Muscle of back (tissue), 11 donors: ENCODE results near the gene GPBAR1. TPM values are rescaled to one million over a fixed set of nuclear protein-coding genes. Genes with fewer than 3 reads are reported as not detected.
"Not testable (repeated sequence)": the region's sequence is repeated elsewhere in the genome, so short reads cannot be mapped to it uniquely, and the experiment has no call there.

Source experiments
- DNase-seq, 3 donors: peaks; one replicate each; pipeline versions ENCODE4 v3.0.0 to v3.0.0-alpha.2; 2013
- polyA plus RNA-seq, 10 donors: library from polyadenylated mRNA; unstranded; fragments of 120-200 nt; gene quantifications; one replicate each; pipeline ENCODE4 v1.2.1, GENCODE V29; 2013; ENCODE audit not compliant: insufficient read length in 10 of 10

Gene GPBAR1
- polyA plus RNA-seq, 10 donors, result 1.4 to 3.2 (median 2.0) TPM

GRCh38 chr2:218266316-218266979 lies 5.6 kb downstream of the GPBAR1 start:
- no peak for DNase-seq

- no peak for DNase-seq
Measured at GRCh38 chr2:218267259-218267658, 6.4 kb downstream of the GPBAR1 start.

DNA sequence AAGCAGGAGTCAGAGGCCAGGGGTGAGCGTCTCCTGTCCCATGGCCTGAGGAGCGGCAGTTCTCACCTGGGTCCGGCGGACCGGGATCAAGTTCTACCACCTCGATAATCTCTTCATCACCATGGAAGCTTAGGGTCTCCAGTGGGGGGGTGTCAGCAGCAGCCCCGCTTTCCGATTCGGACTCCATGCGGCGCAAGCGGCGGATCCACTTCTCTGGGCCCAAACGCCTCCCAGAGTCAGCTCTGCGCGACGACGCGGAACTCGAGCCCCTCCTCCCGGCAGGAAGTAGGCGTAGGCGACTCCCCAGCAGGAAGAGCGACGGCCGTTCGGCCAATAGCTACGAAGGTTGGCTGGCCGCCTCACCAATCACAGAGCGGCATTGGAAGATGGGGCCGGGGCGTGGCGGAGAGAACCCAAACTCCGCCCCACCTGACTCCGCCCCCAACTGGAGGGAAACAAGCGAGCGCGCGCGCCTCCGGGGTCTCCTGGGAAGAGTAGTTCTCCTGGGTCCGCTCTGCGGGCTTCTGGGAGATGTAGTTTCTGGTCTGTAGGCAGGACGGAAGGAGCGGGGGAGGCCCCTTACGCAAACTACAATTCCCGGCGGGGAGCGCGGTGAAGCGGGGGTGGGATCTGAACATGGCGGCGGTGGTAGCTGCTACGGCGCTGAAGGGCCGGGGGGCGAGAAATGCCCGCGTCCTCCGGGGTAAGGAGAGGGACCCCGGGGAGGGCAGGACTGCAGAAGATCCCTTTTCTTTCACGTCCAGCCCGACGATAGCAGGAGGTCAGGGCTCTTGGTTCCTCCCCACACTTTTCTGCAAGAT lies 9.3 kb downstream of the GPBAR1 start, which contains the start of the genes AAMP and PNKD:
Gene AAMP (minus strand): TSS at position 238 of the 821 bp plus-strand sequence. CDS start 51 bp downstream, at position 187.
Gene PNKD (plus strand): TSS at position 620 of the 821 bp plus-strand sequence. CDS start 17 bp downstream, at position 637.
- peak; percentile 100 for DNase-seq

GRCh38 chr2:218270721-218271486 lies 10.1 kb downstream of the GPBAR1 start:
- no peak for DNase-seq

DNA sequence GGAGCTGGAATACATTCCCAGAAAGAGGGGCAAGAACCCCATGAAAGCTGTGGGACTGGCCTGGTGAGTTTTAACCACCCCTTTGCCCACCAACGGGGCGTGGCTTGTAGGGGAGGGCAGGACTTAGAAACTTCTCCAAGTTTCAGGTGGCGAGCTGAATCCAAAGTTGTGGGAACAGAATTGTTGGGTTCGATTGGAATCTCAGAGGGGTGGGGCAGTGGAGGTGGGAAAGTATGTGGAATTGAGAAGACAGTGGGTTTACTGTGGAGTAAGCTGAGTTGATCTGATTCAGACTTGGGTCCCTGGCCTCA lies 10.6 kb downstream of the GPBAR1 start:
- DNase-seq, result no peak

DNA sequence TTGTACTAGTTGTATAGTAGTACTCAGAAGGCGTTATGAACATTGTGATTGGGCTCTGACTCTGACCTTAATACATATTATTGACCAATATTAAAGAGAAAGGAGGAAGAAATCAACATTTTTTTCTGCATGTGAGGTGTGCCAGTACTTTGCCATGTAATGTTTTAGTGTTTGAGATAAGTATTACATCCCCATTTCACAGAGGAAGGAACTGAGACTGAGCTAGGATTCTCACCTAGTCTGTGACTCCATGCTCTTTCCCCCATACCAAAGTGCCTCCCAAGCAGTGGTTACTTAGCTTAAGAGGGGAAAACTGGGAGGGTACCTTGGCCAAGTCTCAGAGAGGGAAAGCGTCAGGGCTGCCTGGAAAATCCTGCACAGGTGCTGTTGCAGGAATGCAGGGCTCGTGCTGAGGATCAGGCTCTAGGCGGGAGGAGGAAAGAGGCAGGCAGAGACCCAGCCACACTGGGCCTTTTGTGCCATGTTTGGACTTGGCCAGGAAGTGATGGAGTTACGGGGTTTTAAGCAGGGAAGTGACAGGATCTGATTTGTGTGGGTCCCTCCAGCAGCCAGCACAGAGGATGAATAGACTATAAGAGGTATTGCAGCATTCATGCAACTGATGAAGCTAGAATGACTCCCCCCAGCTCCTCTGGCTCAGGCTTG lies 11.2 kb downstream of the GPBAR1 start:
- no peak for DNase-seq

DNA sequence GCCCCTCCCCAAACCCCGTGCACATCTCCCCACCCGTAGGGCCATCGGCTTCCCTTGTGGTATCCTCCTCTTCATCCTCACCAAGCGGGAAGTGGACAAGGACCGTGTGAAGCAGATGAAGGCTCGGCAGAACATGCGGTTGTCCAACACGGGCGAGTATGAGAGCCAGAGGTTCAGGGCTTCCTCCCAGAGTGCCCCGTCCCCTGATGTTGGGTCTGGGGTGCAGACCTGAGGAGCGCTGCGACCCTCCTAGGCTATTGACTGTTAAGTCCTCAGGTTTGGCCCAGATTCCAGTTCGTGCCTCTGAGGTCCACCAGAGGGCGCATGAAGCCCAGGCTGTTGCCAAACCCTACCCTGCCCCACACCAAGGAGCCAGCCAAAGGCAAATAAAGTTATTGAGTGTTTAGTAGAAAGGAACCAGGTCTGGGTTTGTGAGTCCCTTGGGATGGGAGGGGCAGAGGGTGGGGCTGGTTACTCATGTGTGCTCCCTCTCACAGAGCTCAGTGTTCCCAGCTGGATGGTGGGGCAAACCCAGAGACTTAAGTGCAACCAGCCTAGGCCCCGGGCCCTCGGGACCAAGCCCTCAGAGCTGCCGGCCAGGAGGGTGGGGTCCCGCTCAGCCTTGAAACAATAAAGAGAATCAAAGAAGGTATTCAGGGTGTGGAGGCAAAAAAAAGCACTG lies 11.9 kb downstream of the GPBAR1 start:
- peak; percentile 78 to 87 (median 82) for DNase-seq

GRCh38 chr2:218273214-218273907 lies 12.5 kb downstream of the GPBAR1 start:
- DNase-seq, result not testable (repeated sequence)

GRCh38 chr2:218273908-218274249 lies 13.1 kb downstream of the GPBAR1 start:
- DNase-seq, result no peak

GRCh38 chr2:218274586-218274985 lies 13.8 kb downstream of the GPBAR1 start:
- DNase-seq, result no peak

- DNase-seq, result no peak
Measured at GRCh38 chr2:218275371-218276072, 14.7 kb downstream of the GPBAR1 start.

- DNase-seq, result no peak
Measured at GRCh38 chr2:218276986-218277755, 16.4 kb downstream of the GPBAR1 start.

- DNase-seq, result no peak
Measured at GRCh38 chr2:218277921-218278320, 17.1 kb downstream of the GPBAR1 start.

DNA sequence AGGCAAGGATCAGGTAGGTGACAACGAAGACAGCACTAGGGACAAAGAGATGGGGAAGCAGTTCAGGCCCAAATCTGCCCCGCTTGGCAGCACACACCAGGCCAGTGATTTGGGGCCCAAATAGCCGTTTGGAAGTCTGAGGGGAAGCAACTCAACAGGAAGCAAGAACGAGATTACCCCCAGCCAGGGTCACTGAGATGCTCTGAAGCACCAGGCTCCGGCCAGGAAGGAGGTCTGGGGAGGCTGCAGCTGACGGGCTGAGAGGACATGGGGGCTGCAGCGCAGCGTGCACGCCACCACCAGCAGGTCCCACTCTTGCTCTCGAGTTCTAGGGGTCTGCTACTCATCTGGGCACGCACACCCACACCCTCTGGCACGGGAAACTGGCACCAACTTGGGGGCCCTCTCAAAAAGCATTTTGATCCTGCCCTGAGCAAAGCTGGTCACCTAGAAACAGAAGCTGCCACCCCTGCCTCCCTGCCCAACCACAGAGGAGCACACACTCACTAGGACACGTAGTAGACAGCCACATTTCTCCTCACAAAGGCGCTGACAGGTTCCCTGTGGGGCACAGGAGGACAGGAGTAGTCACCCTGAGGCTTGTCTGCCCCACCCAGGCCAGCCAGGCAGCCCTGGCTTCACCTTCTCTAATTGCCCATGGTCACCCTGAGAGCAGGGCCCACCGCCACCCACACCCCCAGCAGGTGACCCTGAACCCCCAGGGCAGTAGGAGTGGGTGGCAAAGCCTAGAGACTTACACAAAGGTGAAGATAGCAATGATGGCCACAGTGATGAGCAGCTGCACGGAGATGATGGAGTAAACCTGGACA lies 17.9 kb downstream of the GPBAR1 start:
- no peak for DNase-seq

- DNase-seq, result no peak
Measured at GRCh38 chr2:218280260-218280870, 19.6 kb downstream of the GPBAR1 start.

DNA sequence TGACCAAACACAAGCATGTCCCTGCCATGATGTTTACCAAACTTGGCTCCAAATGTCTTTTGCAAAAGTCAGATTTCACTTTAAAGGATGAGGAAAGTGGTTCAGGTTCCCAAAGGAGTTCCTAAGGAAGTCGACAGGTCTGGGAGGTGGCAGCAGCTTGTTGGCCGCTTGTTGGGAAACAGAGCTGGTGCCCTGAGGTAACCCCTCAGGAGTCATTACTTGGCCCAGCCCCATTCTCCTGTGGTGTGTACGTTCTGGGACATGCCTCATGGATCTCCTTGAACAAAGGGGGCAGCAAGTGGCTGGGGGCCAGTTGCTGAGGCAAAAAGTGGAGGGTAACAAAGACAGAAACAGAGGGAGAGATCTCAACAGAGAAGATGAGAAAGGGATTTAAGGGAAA lies 20.6 kb downstream of the GPBAR1 start:
- no peak for DNase-seq

DNA sequence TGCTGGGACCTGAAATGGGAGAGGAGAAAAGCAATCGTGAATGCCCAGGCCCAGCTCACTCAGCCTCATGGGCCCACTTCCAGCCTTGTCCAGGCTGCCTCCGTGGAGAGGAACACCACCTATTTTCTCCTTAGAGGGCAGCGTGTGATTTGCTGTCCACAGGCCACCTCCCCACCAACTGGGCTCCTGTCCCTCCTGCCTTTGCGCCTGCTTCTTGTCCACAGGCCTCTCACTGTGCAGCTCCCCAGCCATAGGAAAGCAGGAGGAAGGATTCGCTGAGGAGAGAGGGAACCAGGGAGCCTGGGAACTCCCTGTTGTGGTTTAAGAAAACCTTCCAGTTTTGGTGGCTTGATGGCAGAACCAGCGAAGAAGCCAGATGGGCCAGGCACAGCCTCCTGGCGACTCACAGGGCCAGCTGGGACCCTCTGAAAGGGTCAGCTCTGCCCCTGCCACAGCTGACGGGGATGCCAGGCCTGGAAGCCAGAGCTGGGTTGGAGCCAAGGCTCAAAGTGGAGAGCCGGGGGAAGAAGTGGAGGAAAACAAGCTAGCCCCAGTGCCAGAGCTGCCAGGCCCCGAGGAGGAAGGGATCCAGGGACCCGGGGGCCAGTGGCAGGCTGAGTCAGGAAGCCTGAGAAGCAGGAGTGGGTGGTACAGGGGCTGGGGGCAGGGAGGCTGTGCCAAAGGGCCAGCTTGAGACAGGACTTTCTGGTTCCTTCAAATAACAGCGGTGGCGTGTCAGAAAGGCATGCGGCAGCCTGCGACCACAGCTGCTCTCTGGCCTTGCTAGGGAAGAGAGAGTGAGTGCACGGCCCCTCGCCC lies 21.6 kb downstream of the GPBAR1 start:
- DNase-seq, result no peak
